GM04503 (cell line): ENCODE results near the gene NINJ2.

Experiments used
- DNase-seq: peaks from one replicate; pipeline ENCODE4 v3.0.0-alpha.2; 2012; ENCODE audit warnings: low read depth

NINJ2 gene

GRCh38 chr12:527729-528128, 135.5 kb downstream of the NINJ2 start:
- DNase-seq: no peak

- no peak for DNase-seq
Measured at GRCh38 chr12:527241-527640, 136.0 kb downstream of the NINJ2 start.

GRCh38 chr12:526089-526488, 137.2 kb downstream of the NINJ2 start:
- no peak for DNase-seq

- no peak for DNase-seq
Measured at GRCh38 chr12:524167-524951, 138.9 kb downstream of the NINJ2 start.

- DNase-seq: no peak
Measured at GRCh38 chr12:522692-523378, 140.4 kb downstream of the NINJ2 start.

GRCh38 chr12:520119-520518, 143.1 kb downstream of the NINJ2 start:
- no peak for DNase-seq

GRCh38 chr12:517538-517937, 145.7 kb downstream of the NINJ2 start:
- no peak for DNase-seq
